Heart right ventricle (tissue), 16 donors: Measurements from ENCODE around the gene FHOD3. TPM values are rescaled to one million over a fixed set of nuclear protein-coding genes. Genes with fewer than 3 reads are reported as not detected.

Source experiments
- ATAC-seq, 8 donors: fragments of 200-7000 bp; cut with Tn5 transposase; one replicate each; pipeline ENCODE4 v1.9.1; 2020; ENCODE audit warnings: mild to moderate bottlenecking in 8 of 8, moderate library complexity in 8 of 8, moderate number of reproducible peaks in 1 of 8
- DNase-seq, 2 donors: peaks; one replicate each; pipeline ENCODE4 v3.0.0-alpha.2; 2020
- H3K27ac ChIP-seq, 10 donors: fragments of 200-600 bp; sonication (generic) in 2 of 10; one replicate each; pipeline versions ENCODE4 v1.5.0 to v1.8.0; 2020 to 2022; ENCODE audit warnings: mild to moderate bottlenecking in 3 of 10
- H3K27me3 ChIP-seq, 7 donors: fragments of 200-600 bp; one replicate each; pipeline ENCODE4 v1.8.0; 2021 to 2022; ENCODE audit warnings: mild to moderate bottlenecking in 2 of 7
- H3K36me3 ChIP-seq, 9 donors: fragments of 200-600 bp; sonication (generic) in 1 of 9; one replicate each; pipeline versions ENCODE4 v1.5.0 to v1.8.0; 2020 to 2022; ENCODE audit warnings: mild to moderate bottlenecking in 2 of 9
- H3K4me1 ChIP-seq, 9 donors: fragments of 200-600 bp; sonication (generic) in 1 of 9; one replicate each; pipeline versions ENCODE4 v1.5.0 to v1.8.0; 2020 to 2022; ENCODE audit warnings: mild to moderate bottlenecking in 4 of 9
- H3K4me3 ChIP-seq, 10 donors: fragments of 200-600 bp; sonication (generic) in 2 of 10; one replicate each; pipeline versions ENCODE4 v1.5.0 to v1.8.0; 2020 to 2022; ENCODE audit warnings: mild to moderate bottlenecking in 7 of 10, moderate library complexity in 2 of 10
- H3K9me3 ChIP-seq, 11 donors: fragments of 200-600 bp in 10 of 11; sonication (generic) in 2 of 11; one replicate each; pipeline versions ENCODE4 v1.5.0 to v1.8.0; 2013 to 2022; ENCODE audit warnings: mild to moderate bottlenecking in 2 of 11, control low read depth in 1 of 11, moderate library complexity in 1 of 11
- CTCF ChIP-seq, 9 donors: fragments of 200-600 bp; sonication (generic) in 2 of 9; IDR thresholded peaks; one replicate each; pipeline versions ENCODE4 v1.5.0 to v1.8.0; 2021 to 2022; ENCODE audit warnings: antibody characterized with exemption in 9 of 9, mild to moderate bottlenecking in 5 of 9, moderate library complexity in 1 of 9
- WGBS, 2 donors: extraction: QIAGEN DNeasy Blood & Tissue Kit; methylation state at CpG; one replicate each; pipeline ENCODE4 v1.1.7; 2013; ENCODE audit warnings: inconsistent platforms in 1 of 2; 5-methylcytosine and 5-hydroxymethylcytosine counted together
- intact Hi-C, 10 donors: fragments of 100-400 bp; cut with DNase I; formaldehyde crosslinking; loops; one replicate each; pipeline versions ENCODE4 v1.11.1 to v1.14.2; 2022
- polyA plus RNA-seq, 2 donors: library from polyadenylated mRNA; stranded (reverse); fragments of 200-250 nt; gene quantifications; one replicate each; pipeline ENCODE4 v1.2.3, GENCODE V29; 2013
- total RNA-seq, 10 donors: library from RNA; stranded (reverse); fragmentation: NEBNext Ultra II Directional in 3 of 10; extraction: Animal tissue kit (Norgen Biotek cat#: 25700) in 3 of 10; gene quantifications; one replicate each; pipeline versions ENCODE4 v1.2.1 to v1.2.4, GENCODE V29; 2021 to 2023
- donor health status: Arrhythmogenic right ventricular cardiomyopathy.
- donor health status: ischemic (EF 13 %, LVEDD 7.1; RV severe dilation, severe dysfunction).
- donor health status: healthy with polysubstance abuse.
- donor health status: DM: no; HTN: yes; CAD: no.
- donor health status: DM: no; HTN: no; CAD: no.
- donor health status: ischemic (EF 25% LVEDD 6.9; RV normal size, moderate dysfunction).
- donor health status: ischemic (EF 25% LVEDD 5.7; RV mildly dilated, moderate dysfunction).
- donor health status: healthy.
- donor health status: DM: yes; HTN: yes; CAD: no.
- donor health status: Ischemic cardiomyopathy.
- donor health status: ischemic (EF 35%, LVEDD 5.7; RV mildly dilated, moderate dysfunction).
- donor health status: nonischemic (EF 11% LVEDD 7.7; RV severe dilation, severe dysfunction).
- donor health status: DM: yes; HTN: yes; CAD: no.
- donor health status: PGD.
- donor health status: ischemic (EF 29% LVEDD 5.4; RV normal size, mild dysfunction).
- donor health status: nonischemic (EF 23%, LVEDD 6.1; RV moderate dilation, normal function).

The FHOD3 gene
- total and polyA plus RNA-seq, 12 donors: 81.8 to 484 (median 356) TPM

GRCh38 chr18:36448384-36449290 lies 151.1 kb downstream of the FHOD3 start:
- Histone ChIP-seq H3K4me3 (no peak overlapping the region), H3K27ac (peak overlapping the region in 4 of 10 donors; percentile 9 to 50 (median 34)), H3K4me1 (peaks cover 4 to 85% (median 41%) of the 10 kb centered on the region in 9 donors), H3K27me3 (no peaks in the 10 kb centered on the region), H3K36me3 (no peaks in the 10 kb centered on the region), H3K9me3 (no peaks in the 10 kb centered on the region)
- 41 to 46% methylated on average over 3 of the region's 3 CpGs for WGBS, 2 donors
- TF ChIP-seq CTCF (IDR thresholded peaks at IDR 0.05): no peak
- peak in 6 of 8 donors; percentile 18 to 42 (median 22) for ATAC-seq
- intact Hi-C loops: no loop called here
- no peak for DNase-seq

DNA sequence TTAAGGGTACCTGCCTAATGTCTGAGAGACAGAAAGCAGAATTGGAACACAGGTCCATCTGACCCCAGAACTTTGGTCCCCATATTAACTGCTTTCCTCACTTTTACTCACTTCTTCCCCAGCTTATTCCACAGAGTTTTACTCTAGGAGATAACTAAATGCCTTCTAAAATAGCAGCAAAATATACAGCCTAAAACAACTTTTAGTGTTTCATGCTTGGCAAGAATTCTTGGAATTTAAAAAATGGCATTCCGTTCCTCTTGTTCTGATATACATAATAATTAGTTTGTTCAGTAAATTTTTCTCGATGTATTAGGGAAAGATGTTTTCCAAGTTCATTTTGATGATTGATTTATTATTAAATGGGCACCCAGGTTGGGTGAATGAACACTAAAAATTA lies 151.9 kb downstream of the FHOD3 start:
- Histone ChIP-seq H3K9me3 (no peaks in the 10 kb centered on the region), H3K27me3 (no peaks in the 10 kb centered on the region), H3K4me1 (peaks cover 4 to 91% (median 41%) of the 10 kb centered on the region in 9 donors), H3K36me3 (no peaks in the 10 kb centered on the region), H3K27ac (peak overlapping the region in 4 of 10 donors; percentile 9 to 49 (median 14)), H3K4me3 (no peak overlapping the region)
- DNase-seq: no peak
- WGBS, 2 donors: 32 to 42% methylated on average over 2 of the region's 2 CpGs
- ATAC-seq: no peak
- intact Hi-C loops: no loop called here
- TF ChIP-seq CTCF (IDR thresholded peaks at IDR 0.05): no peak

DNA sequence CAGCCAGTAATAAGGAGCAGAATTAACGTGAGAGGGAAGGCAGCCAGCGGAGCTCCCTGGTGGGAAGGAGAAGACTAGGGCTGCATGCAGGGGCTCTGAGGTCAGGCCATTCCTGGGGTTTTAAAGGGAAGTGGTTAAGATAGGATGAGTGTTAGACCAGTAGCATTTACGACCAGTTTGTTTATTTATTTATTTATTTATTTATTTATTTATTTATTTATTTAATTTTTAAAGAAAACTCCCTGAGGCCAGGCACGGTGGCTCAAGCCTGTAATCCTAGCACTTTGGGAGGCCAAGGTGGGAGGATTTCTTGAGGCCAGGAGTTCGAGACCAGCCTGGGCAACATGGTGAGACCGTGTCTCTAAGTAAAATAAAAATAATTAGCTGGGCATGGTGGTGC lies 152.8 kb downstream of the FHOD3 start:
- intact Hi-C loops: no loop called here
- peaks cover 9 to 93% (median 41%) of the 10 kb centered on the region in 9 donors for H3K4me1 ChIP-seq
- H3K9me3 ChIP-seq: no peaks in the 10 kb centered on the region
- peak overlapping the region in 3 of 10 donors; percentile 10 to 31 (median 30) for H3K27ac ChIP-seq
- no peaks in the 10 kb centered on the region for H3K27me3 ChIP-seq
- no peak for TF ChIP-seq CTCF (IDR thresholded peaks at IDR 0.05)
- no peaks in the 10 kb centered on the region for H3K36me3 ChIP-seq
- WGBS, 2 donors: 70 to 71% methylated on average over 6 of the region's 6 CpGs
- no peak for DNase-seq
- H3K4me3 ChIP-seq: no peak overlapping the region
- no peak for ATAC-seq

GRCh38 chr18:36451454-36452251 lies 154.1 kb downstream of the FHOD3 start:
- H3K36me3 ChIP-seq: no peaks in the 10 kb centered on the region
- no peak for DNase-seq
- TF ChIP-seq CTCF (IDR thresholded peaks at IDR 0.05): no peak
- intact Hi-C loops: no loop called here
- no peak overlapping the region for H3K4me3 ChIP-seq
- 77 to 78% methylated on average over 15 of the region's 15 CpGs for WGBS, 2 donors
- no peaks in the 10 kb centered on the region for H3K9me3 ChIP-seq
- H3K27ac ChIP-seq: peak overlapping the region in 8 of 10 donors; percentile 19 to 64 (median 46)
- peaks cover 9 to 91% (median 44%) of the 10 kb centered on the region in 9 donors for H3K4me1 ChIP-seq
- no peaks in the 10 kb centered on the region for H3K27me3 ChIP-seq
- peak in 6 of 8 donors; percentile 17 to 44 (median 26) for ATAC-seq
